HepG2 (cell line): Measurements from ENCODE around the gene MRPL34. TPM values are rescaled to one million over a fixed set of nuclear protein-coding genes. Genes with fewer than 3 reads are reported as not detected.

ENCODE experiments used
- ELF3 ChIP-seq: IDR thresholded peaks from 2 replicates; pipeline ENCODE4 v1.6.1; 2016; ENCODE audit warnings: missing genetic modification reagents, missing compliant biosample characterization
- HDAC1 ChIP-seq: sonication (generic); formaldehyde crosslinking; IDR thresholded peaks from 2 replicates; pipeline ENCODE4 v1.5.1; 2020; ENCODE audit warnings: mild to moderate bottlenecking, missing genetic modification reagents
- KLF12 ChIP-seq: sonication (generic); formaldehyde crosslinking; IDR thresholded peaks from 2 replicates; pipeline ENCODE4 v1.4.0; 2020; ENCODE audit warnings: missing genetic modification reagents, borderline replicate concordance
- MEF2D ChIP-seq: sonication (generic); formaldehyde crosslinking; IDR thresholded peaks from 2 replicates; pipeline ENCODE4 v1.5.1; 2020; ENCODE audit warnings: mild to moderate bottlenecking, missing genetic modification reagents
- RBFOX2 ChIP-seq: fragments of 200-400 bp; formaldehyde crosslinking; IDR thresholded peaks from 2 replicates; pipeline ENCODE4 v1.6.1; 2017; ENCODE audit warnings: low read depth, mild to moderate bottlenecking, low read length
- SAP130 ChIP-seq: IDR thresholded peaks from 2 replicates; pipeline ENCODE4 v1.6.1; 2016; ENCODE audit warnings: low read depth
- SKI ChIP-seq: fragments of 450-650 bp; IDR thresholded peaks from one replicate; pipeline ENCODE4 v1.6.1; 2018; ENCODE audit warnings: mild to moderate bottlenecking; ENCODE audit not compliant: partially characterized antibody
- SOX5 ChIP-seq: IDR thresholded peaks from 2 replicates; pipeline ENCODE4 v1.6.1; 2016; ENCODE audit warnings: borderline replicate concordance
- SP1 ChIP-seq, 2 experiments: fragments of 450-650 bp in 1 of 2; sonication (generic) in 1 of 2; formaldehyde crosslinking in 1 of 2; IDR thresholded peaks; 2 replicates each; pipeline versions ENCODE4 v1.4.0 to v1.6.1; 2016 to 2020; ENCODE audit warnings: missing genetic modification reagents in 1 of 2
- TOE1 ChIP-seq: sonication (generic); formaldehyde crosslinking; IDR thresholded peaks from 2 replicates; pipeline ENCODE4 v1.4.0; 2020; ENCODE audit warnings: mild to moderate bottlenecking, missing genetic modification reagents
- U2AF1 ChIP-seq: fragments of 200-400 bp; formaldehyde crosslinking; optimal IDR thresholded peaks from 2 replicates; pipeline ENCODE3; 2017; ENCODE audit warnings: mild to moderate bottlenecking, low read depth, low read length
- XRCC5 ChIP-seq: fragments of 200-400 bp; formaldehyde crosslinking; optimal IDR thresholded peaks from 2 replicates; pipeline ENCODE3; 2017; ENCODE audit warnings: mild to moderate bottlenecking, low read length
- ZFP36 ChIP-seq: fragments of 150-350 bp; IDR thresholded peaks from 2 replicates; pipeline ENCODE4 v1.6.1; 2018; ENCODE audit warnings: borderline replicate concordance, low read length, low read depth; ENCODE audit not compliant: partially characterized antibody
- ZFY ChIP-seq: sonication (generic); formaldehyde crosslinking; IDR thresholded peaks from 2 replicates; pipeline ENCODE4 v1.4.0; 2020; ENCODE audit warnings: missing genetic modification reagents
- ZMYM3 ChIP-seq: sonication (generic); formaldehyde crosslinking; IDR thresholded peaks from 2 replicates; pipeline ENCODE4 v1.5.1; 2020; ENCODE audit warnings: mild to moderate bottlenecking, missing genetic modification reagents
- ZNF552 ChIP-seq: sonication (generic); formaldehyde crosslinking; IDR thresholded peaks from 2 replicates; pipeline ENCODE4 v1.9.0; 2022; ENCODE audit warnings: missing genetic modification reagents, mild to moderate bottlenecking, borderline replicate concordance
- ZNF558 ChIP-seq: sonication (generic); formaldehyde crosslinking; IDR thresholded peaks from 2 replicates; pipeline ENCODE4 v1.9.0; 2022; ENCODE audit warnings: mild to moderate bottlenecking, missing genetic modification reagents, borderline replicate concordance
- ZNF776 ChIP-seq: sonication (generic); formaldehyde crosslinking; IDR thresholded peaks from 2 replicates; pipeline ENCODE4 v1.4.0; 2020; ENCODE audit warnings: mild to moderate bottlenecking, missing genetic modification reagents
- ZNF850 ChIP-seq: sonication (generic); formaldehyde crosslinking; conservative IDR thresholded peaks from 2 replicates; pipeline ENCODE4 v1.9.0; 2021; ENCODE audit warnings: mild to moderate bottlenecking, missing genetic modification reagents
- ZSCAN29 ChIP-seq: sonication (generic); formaldehyde crosslinking; conservative IDR thresholded peaks from 2 replicates; pipeline ENCODE4 v1.4.0; 2020; ENCODE audit warnings: mild to moderate bottlenecking, missing genetic modification reagents
- polyA plus RNA-seq, 8 experiments: library from polyadenylated mRNA; depleted of rRNA in 3 of 8; stranded (reverse) in 7 of 8; unstranded in 1 of 8; fragments of >200 nt; fragmentation: Illumina TruSeq in 4 of 8; extraction: Trizol in 4 of 8; gene quantifications; 2 replicates each; pipeline versions ENCODE4 v1.2.1 to v1.2.3, GENCODE V29; 2011 to 2016; ENCODE audit warnings: low read depth in 4 of 8, missing spikeins in 1 of 8, mixed read lengths in 1 of 8; ENCODE audit not compliant: insufficient read depth in 1 of 8
- total RNA-seq, 5 experiments: library from RNA; depleted of rRNA; stranded (reverse); fragments of >200 nt; fragmentation: Illumina TruSeq; extraction: Trizol; gene quantifications; 2 replicates each; pipeline ENCODE4 v1.2.3, GENCODE V29; 2016; ENCODE audit warnings: low read depth in 1 of 5
- TF ChIP-seq, protein P1 (sequence below): sonication (generic); formaldehyde crosslinking; IDR thresholded peaks from 2 replicates; pipeline ENCODE4 v1.4.0; 2020; ENCODE audit warnings: missing genetic modification reagents
- TF ChIP-seq, protein P2 (sequence below): sonication (generic); formaldehyde crosslinking; IDR thresholded peaks from 2 replicates; pipeline ENCODE4 v1.5.1; 2020; ENCODE audit warnings: mild to moderate bottlenecking, missing genetic modification reagents
- TF ChIP-seq, protein P3 (sequence below): sonication (generic); formaldehyde crosslinking; IDR thresholded peaks from 2 replicates; pipeline ENCODE4 v1.8.0; 2022; ENCODE audit warnings: missing genetic modification reagents, mild to moderate bottlenecking, borderline replicate concordance
- TF ChIP-seq, protein P4 (sequence below): sonication (generic); formaldehyde crosslinking; IDR thresholded peaks from 2 replicates; pipeline ENCODE4 v1.4.0; 2020; ENCODE audit warnings: mild to moderate bottlenecking, missing genetic modification reagents, borderline replicate concordance

Gene MRPL34
- total and polyA plus RNA-seq, 2 of the 13 experiments (the other 11 are each of a cell fraction or from before 2014, with no cell fraction given): 74.0 to 77.3 TPM

DNA sequence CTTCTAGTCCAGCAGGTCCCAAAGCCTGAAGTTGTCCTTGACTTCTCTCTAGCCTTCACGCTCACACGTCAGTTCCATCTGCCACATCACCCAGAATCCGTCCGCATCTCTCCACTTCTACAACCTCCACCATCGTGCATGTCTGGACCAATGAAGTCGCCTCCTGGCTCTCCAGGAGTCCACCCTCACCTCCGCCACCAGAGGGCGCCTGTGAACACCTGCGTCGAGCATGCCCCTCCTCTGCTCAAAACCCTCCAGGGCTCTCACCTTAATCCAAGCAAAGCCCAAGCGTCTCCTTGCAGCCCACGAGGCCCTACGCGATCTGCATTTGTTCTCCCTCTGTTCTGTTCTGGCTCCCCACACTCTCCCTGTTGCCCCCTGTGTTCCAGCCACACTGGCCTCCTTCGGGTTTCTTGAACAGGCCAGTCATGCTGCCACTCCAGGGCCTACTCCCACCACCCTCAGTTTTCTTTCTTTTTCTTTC lies 44.8 kb upstream of the MRPL34 start (continued):
- TF ChIP-seq, protein P1, sequence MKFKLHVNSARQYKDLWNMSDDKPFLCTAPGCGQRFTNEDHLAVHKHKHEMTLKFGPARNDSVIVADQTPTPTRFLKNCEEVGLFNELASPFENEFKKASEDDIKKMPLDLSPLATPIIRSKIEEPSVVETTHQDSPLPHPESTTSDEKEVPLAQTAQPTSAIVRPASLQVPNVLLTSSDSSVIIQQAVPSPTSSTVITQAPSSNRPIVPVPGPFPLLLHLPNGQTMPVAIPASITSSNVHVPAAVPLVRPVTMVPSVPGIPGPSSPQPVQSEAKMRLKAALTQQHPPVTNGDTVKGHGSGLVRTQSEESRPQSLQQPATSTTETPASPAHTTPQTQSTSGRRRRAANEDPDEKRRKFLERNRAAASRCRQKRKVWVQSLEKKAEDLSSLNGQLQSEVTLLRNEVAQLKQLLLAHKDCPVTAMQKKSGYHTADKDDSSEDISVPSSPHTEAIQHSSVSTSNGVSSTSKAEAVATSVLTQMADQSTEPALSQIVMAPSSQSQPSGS: peak; percentile 11; the same call in 1 of the 2 replicates
- TF ChIP-seq U2AF1: peak; percentile 71
- no peak for TF ChIP-seq KLF12 (CRISPR knock-in tag)
- 0 out of 2 replicates have a peak, but pooled peaks have one; percentile 21 for TF ChIP-seq SOX5 (CRISPR knock-in tag)
- TF ChIP-seq, protein P2, sequence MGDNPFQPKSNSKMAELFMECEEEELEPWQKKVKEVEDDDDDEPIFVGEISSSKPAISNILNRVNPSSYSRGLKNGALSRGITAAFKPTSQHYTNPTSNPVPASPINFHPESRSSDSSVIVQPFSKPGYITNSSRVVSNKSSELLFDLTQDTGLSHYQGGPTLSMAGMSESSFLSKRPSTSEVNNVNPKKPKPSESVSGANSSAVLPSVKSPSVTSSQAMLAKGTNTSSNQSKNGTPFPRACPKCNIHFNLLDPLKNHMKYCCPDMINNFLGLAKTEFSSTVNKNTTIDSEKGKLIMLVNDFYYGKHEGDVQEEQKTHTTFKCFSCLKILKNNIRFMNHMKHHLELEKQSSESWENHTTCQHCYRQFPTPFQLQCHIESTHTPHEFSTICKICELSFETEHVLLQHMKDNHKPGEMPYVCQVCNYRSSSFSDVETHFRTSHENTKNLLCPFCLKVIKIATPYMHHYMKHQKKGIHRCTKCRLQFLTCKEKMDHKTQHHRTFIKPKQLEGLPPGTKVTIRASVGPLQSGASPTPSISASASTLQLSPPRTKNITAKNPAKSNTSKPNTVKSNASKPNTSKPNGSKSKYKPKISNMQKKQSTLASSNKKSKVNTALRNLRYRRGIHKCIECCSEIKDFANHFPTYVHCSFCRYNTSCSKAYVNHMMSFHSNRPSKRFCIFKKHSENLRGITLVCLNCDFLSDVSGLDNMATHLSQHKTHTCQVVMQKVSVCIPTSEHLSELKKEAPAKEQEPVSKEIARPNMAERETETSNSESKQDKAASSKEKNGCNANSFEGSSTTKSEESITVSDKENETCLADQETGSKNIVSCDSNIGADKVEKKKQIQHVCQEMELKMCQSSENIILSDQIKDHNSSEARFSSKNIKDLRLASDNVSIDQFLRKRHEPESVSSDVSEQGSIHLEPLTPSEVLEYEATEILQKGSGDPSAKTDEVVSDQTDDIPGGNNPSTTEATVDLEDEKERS (CRISPR knock-in tag): 0 out of 2 replicates have a peak, but pooled peaks have one; percentile 24
- peak; percentile 59; the same call in 1 of the 2 replicates for TF ChIP-seq SAP130 (CRISPR knock-in tag)
- peak; percentile 42; the same call in 1 of the 2 replicates for TF ChIP-seq ZFY (CRISPR knock-in tag)
- TF ChIP-seq SP1 (IDR thresholded peaks at IDR 0.05): no peak
- TF ChIP-seq SP1 (CRISPR knock-in tag; IDR thresholded peaks at IDR 0.05): peak; percentile 15; the same call in 1 of the 2 replicates
- no peak for TF ChIP-seq ZNF850 (CRISPR knock-in tag)
- TF ChIP-seq MEF2D (CRISPR knock-in tag): peak; percentile 49; the same call in 1 of the 2 replicates
- TF ChIP-seq TOE1: no peak
- 0 out of 2 replicates have a peak, but pooled peaks have one; percentile 21 for TF ChIP-seq ELF3 (CRISPR knock-in tag)
- TF ChIP-seq, protein P3, sequence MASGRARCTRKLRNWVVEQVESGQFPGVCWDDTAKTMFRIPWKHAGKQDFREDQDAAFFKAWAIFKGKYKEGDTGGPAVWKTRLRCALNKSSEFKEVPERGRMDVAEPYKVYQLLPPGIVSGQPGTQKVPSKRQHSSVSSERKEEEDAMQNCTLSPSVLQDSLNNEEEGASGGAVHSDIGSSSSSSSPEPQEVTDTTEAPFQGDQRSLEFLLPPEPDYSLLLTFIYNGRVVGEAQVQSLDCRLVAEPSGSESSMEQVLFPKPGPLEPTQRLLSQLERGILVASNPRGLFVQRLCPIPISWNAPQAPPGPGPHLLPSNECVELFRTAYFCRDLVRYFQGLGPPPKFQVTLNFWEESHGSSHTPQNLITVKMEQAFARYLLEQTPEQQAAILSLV (CRISPR knock-in tag): peak; percentile 40; the same call in 1 of the 2 replicates
- no peak for TF ChIP-seq RBFOX2
- TF ChIP-seq ZNF558 (CRISPR knock-in tag): no peak
- TF ChIP-seq XRCC5: peak; percentile 96
- no peak for TF ChIP-seq ZNF776
- no peak for TF ChIP-seq ZNF552 (CRISPR knock-in tag)
- TF ChIP-seq SKI: peak; percentile 37
- TF ChIP-seq, protein P4, sequence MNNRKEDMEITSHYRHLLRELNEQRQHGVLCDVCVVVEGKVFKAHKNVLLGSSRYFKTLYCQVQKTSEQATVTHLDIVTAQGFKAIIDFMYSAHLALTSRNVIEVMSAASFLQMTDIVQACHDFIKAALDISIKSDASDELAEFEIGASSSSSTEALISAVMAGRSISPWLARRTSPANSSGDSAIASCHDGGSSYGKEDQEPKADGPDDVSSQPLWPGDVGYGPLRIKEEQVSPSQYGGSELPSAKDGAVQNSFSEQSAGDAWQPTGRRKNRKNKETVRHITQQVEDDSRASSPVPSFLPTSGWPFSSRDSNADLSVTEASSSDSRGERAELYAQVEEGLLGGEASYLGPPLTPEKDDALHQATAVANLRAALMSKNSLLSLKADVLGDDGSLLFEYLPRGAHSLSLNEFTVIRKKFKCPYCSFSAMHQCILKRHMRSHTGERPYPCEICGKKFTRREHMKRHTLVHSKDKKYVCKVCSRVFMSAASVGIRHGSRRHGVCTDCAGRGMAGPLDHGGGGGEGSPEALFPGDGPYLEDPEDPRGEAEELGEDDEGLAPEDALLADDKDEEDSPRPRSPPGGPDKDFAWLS (CRISPR knock-in tag): no peak
- TF ChIP-seq ZSCAN29 (CRISPR knock-in tag): 0 out of 2 replicates have a peak, but pooled peaks have one; percentile 22
- TF ChIP-seq ZFP36: no peak
- peak; percentile 33; the same call in 1 of the 2 replicates for TF ChIP-seq HDAC1
- TF ChIP-seq ZMYM3 (CRISPR knock-in tag): peak; percentile 76; the same call in 1 of the 2 replicates
